CD4-positive, alpha-beta memory T cell (primary cell): ENCODE measurements around the gene TUBA8. TPM values are rescaled to one million over a fixed set of nuclear protein-coding genes. Genes with fewer than 3 reads are reported as not detected.
A peak's percentile ranks its signal among the peaks of the same experiment; 100 is the strongest.

ENCODE experiments used
- CTCF ChIA-PET: fragments of 350-600 bp; sonication (Branson Sonifier 250); formaldehyde crosslinking; loops from one replicate; lab custom pipeline; 2021; ENCODE audit warnings: inconsistent platforms; ENCODE audit not compliant: partially characterized antibody; lab: Charles Lee
- POLR2A ChIA-PET: fragments of 350-600 bp; sonication (Branson Sonifier 250); formaldehyde crosslinking; loops from one replicate; lab custom pipeline; 2021; ENCODE audit not compliant: partially characterized antibody; lab: Charles Lee
- DNase-seq, 5 donors: peaks; one replicate each; pipeline versions ENCODE4 v3.0.0 to v3.0.0-alpha.2; 2020 to 2022; ENCODE audit warnings: mixed read lengths in 1 of 5
- H3K27ac ChIP-seq: one replicate; pipeline ENCODE4 v1.7.0; 2013; ENCODE audit warnings: low read depth, low read length
- H3K27me3 ChIP-seq: 2 replicates; pipeline ENCODE4 v1.7.0; 2013; ENCODE audit warnings: mild to moderate bottlenecking, low read length, moderate library complexity; ENCODE audit not compliant: insufficient read depth
- H3K36me3 ChIP-seq: 2 replicates; pipeline ENCODE4 v1.7.0; 2013; ENCODE audit warnings: mild to moderate bottlenecking, low read length, moderate library complexity; ENCODE audit not compliant: insufficient read depth
- H3K4me1 ChIP-seq: 2 replicates; pipeline ENCODE4 v1.7.0; 2013; ENCODE audit warnings: mild to moderate bottlenecking, low read length, moderate library complexity; ENCODE audit not compliant: insufficient read depth
- H3K4me3 ChIP-seq, 2 donors: one replicate each; pipeline ENCODE4 v1.7.0; 2013; ENCODE audit warnings: low read length in 2 of 2, mild to moderate bottlenecking in 1 of 2
- H3K9me3 ChIP-seq, 2 donors: one replicate each; pipeline ENCODE4 v1.7.0; 2013; ENCODE audit warnings: low read length in 2 of 2, control low read depth in 1 of 2; ENCODE audit not compliant: control insufficient read depth in 1 of 2
- H3K27ac Mint-ChIP-seq, 7 donors: one replicate each; pipeline ENCODE4 v1.8.0; 2020 to 2021; ENCODE audit warnings: mixed read lengths in 7 of 7, mild to moderate bottlenecking in 6 of 7, inconsistent platforms in 3 of 7, moderate library complexity in 3 of 7
- H3K27me3 Mint-ChIP-seq, 2 donors: one replicate each; pipeline ENCODE4 v1.8.0; 2020 to 2021; ENCODE audit warnings: mixed read lengths in 2 of 2
- H3K36me3 Mint-ChIP-seq, 2 donors: one replicate each; pipeline ENCODE4 v1.8.0; 2020 to 2021; ENCODE audit warnings: mixed read lengths in 2 of 2, inconsistent platforms in 1 of 2, mild to moderate bottlenecking in 1 of 2
- H3K4me1 Mint-ChIP-seq, 4 donors: one replicate each; pipeline ENCODE4 v1.8.0; 2020 to 2021; ENCODE audit warnings: mixed read lengths in 4 of 4, mild to moderate bottlenecking in 1 of 4
- H3K4me3 Mint-ChIP-seq, 8 donors: one replicate each; pipeline ENCODE4 v1.8.0; 2020 to 2021; ENCODE audit warnings: mixed read lengths in 8 of 8, mild to moderate bottlenecking in 7 of 8, moderate library complexity in 6 of 8, inconsistent platforms in 3 of 8
- H3K9me3 Mint-ChIP-seq, 8 donors: one replicate each; pipeline ENCODE4 v1.8.0; 2020 to 2021; ENCODE audit warnings: mixed read lengths in 8 of 8, mild to moderate bottlenecking in 5 of 8, inconsistent platforms in 3 of 8, moderate library complexity in 1 of 8
- intact Hi-C: fragments of 100-400 bp; cut with micrococcal nuclease; formaldehyde crosslinking; loops from one replicate; pipeline ENCODE4 v1.15.1; 2023
- polyA plus RNA-seq, 2 donors: library from polyadenylated mRNA; unstranded; fragments of 300-500 nt; fragmentation: Illumina TruSeq; gene quantifications; one replicate each; pipeline ENCODE4 v1.2.3, GENCODE V29; 2021
- total RNA-seq, 2 experiments: library from RNA; stranded (reverse); gene quantifications; one replicate each; pipeline ENCODE4 v1.2.3, GENCODE V29; 2021

TUBA8 gene
- total and polyA plus RNA-seq, 4 experiments from 2014 or later, result 0.33 to 2.7 (median 1.5) TPM

DNA sequence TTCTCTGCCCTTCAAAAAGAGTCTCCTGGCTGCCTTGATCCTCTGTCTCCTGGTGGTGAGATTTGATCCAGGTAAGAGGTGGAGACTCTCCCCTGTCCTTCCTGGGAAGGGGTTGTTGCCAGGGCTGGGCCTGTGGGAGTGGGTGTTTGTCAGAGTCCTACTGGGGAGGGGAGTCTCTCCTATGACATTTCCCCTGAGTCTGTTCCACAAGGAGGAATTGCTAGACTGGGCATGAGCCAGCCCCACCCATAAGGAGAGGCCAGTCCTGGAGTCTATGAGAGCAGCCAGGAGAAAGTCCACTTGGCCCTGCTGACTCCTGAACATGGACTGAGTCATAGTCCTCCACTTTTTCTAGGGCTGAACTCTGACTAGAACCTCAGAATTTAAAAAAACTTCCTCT is 25.4 kb upstream of the TUBA8 start:
- peaks cover 0 to 2% (median 0%) of the 10 kb centered on the region in 8 donors for H3K9me3 Mint-ChIP-seq
- Histone ChIP-seq H3K27ac (no peak overlapping the region), H3K4me1 (peaks cover 16% of the 10 kb centered on the region), H3K36me3 (peaks cover 50% of the 10 kb centered on the region), H3K9me3 (no peaks in the 10 kb centered on the region), H3K27me3 (no peaks in the 10 kb centered on the region), H3K4me3 (no peak overlapping the region)
- no peaks in the 10 kb centered on the region for H3K27me3 Mint-ChIP-seq
- ChIA-PET CTCF (no interaction called here), POLR2A (no interaction called here)
- H3K4me1 Mint-ChIP-seq, result peaks cover 15 to 51% (median 31%) of the 10 kb centered on the region in 4 donors
- no peak overlapping the region for H3K27ac Mint-ChIP-seq
- intact Hi-C loops, result no loop called here
- DNase-seq, result no peak
- H3K36me3 Mint-ChIP-seq, result peaks cover 61 to 75% of the 10 kb centered on the region in 2 donors
- no peak overlapping the region for H3K4me3 Mint-ChIP-seq

DNA sequence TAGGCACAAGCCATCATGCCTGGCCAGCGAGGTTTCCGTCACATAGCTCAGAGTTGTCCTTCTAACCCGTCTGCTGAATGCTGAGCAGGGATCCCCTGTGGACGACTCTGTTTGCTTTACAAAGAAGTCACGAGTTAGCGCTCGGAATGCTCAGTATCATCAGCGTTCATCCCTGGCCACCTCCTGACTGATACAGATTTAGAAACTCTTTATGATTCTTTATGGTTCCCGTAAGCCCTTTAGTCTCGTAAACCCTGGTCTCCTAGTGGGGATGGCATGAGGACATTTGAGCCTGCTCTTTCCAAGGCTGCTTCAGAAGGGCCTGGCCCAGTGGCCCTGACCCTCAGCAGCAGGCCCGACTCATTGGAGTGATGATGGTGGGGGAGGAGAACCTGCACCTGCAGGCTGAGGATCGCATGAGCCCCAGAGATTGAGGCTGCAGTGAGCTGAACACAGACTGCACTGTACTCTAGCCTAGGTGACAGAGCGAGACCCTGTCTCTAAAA is 23.2 kb upstream of the TUBA8 start:
- Mint-ChIP-seq H3K9me3 (no peaks in the 10 kb centered on the region), H3K27ac (no peak overlapping the region), H3K4me3 (no peak overlapping the region), H3K27me3 (no peaks in the 10 kb centered on the region), H3K4me1 (peaks cover 11 to 51% (median 29%) of the 10 kb centered on the region in 4 donors), H3K36me3 (peaks cover 50 to 70% of the 10 kb centered on the region in 2 donors)
- intact Hi-C loops, result no loop called here
- CTCF ChIA-PET, result interaction anchor here (2.3 kb wide), 1 partner anchor 11 kb away, joined by 6 read pairs; no protein-coding TSS in a partner anchor
- no peak overlapping the region for H3K27ac ChIP-seq
- POLR2A ChIA-PET, result interaction anchor here (3.2 kb wide), 1 partner anchor 9 kb away, joined by 20 read pairs; the partner anchor contains the start of gene PEX26
- peaks cover 35% of the 10 kb centered on the region for H3K36me3 ChIP-seq
- H3K27me3 ChIP-seq, result no peaks in the 10 kb centered on the region
- peaks cover 21% of the 10 kb centered on the region for H3K4me1 ChIP-seq
- H3K9me3 ChIP-seq, result no peaks in the 10 kb centered on the region
- DNase-seq, result no peak
- no peak overlapping the region for H3K4me3 ChIP-seq

DNA sequence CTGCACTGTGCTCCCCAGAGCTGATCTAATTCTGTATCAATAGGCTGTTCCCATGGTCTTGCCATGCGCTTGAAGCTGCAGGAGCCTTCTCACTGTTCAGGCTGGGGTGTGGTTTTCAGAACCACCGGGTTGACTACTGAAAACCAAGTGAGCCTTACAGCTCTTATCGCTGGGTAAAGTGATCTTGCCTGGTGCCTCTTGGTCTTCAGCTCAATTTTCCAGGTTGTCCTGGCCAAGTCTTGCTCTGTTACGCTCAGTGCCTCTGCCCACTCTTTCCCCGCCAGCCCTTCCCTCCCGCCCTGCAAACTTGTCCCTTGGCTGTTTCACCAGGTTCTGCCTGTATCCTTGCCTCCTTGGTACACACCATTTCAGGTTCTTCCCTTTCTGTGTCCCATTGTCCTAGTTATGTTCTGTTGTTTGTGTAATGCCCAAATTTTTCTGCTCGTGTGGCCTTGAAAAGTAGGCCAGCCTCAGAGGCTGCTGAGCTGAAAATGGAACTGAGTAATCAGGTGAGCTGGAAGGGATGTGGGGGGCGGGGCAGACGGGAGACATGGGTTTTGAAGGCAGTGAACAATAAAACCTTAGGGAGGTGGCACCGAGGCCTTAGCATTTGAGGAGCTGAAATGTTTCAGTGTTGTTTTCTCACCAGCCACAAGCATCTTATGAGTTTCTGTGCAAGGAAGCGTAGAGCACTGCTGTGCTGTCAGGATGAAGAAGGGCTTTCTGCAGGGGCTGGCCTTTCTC is 21.6 kb upstream of the TUBA8 start:
- Mint-ChIP-seq H3K9me3 (no peaks in the 10 kb centered on the region), H3K27ac (peak overlapping the region; percentile 32 to 97 (median 53)), H3K4me1 (peaks cover 9 to 43% (median 23%) of the 10 kb centered on the region in 4 donors), H3K4me3 (peak overlapping the region in 4 of 8 donors; percentile 35 to 63 (median 54)), H3K27me3 (no peaks in the 10 kb centered on the region), H3K36me3 (peaks cover 40 to 54% of the 10 kb centered on the region in 2 donors)
- no peaks in the 10 kb centered on the region for H3K27me3 ChIP-seq
- H3K9me3 ChIP-seq, result no peaks in the 10 kb centered on the region
- peaks cover 22% of the 10 kb centered on the region for H3K36me3 ChIP-seq
- peak in 1 of 5 donors; percentile 17 for DNase-seq
- H3K27ac ChIP-seq, result no peak overlapping the region
- H3K4me1 ChIP-seq, result peaks cover 23% of the 10 kb centered on the region
- intact Hi-C loops, result no loop called here
- no peak overlapping the region for H3K4me3 ChIP-seq
- ChIA-PET POLR2A (interaction anchor here (1.1 to 3.2 kb wide), 2 partner anchors 11 to 61 kb away, joined by 5 to 20 read pairs; partner anchors contain the start of genes PEX26 and USP18), CTCF (interaction anchor here (1.8 kb wide), 1 partner anchor 11 kb away, joined by 6 read pairs; the partner anchor contains the start of gene PEX26)

DNA sequence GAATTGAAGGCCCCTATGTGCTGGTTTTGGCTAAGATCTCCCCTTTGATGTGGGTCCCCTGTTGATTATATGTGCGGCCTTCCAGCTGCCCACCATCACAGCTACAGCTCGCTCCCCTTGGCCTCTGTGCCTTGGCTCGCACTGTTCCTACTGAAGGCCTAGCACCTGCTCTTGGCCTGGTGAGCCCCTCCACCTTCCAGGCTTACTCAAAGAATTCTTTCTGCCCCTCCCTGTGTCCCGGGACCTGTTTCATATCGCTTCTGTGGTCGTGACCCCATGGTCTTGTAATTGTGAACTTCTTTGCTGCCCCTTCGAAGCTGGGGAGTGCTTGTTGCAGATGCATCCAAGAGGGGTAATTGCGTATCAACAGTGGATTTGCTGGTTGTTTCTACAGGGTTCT is 20.3 kb upstream of the TUBA8 start:
- H3K4me1 Mint-ChIP-seq, result peaks cover 9 to 43% (median 23%) of the 10 kb centered on the region in 4 donors
- peak overlapping the region in 4 of 7 donors; percentile 25 to 82 (median 78) for H3K27ac Mint-ChIP-seq
- DNase-seq, result no peak
- H3K4me3 ChIP-seq, result no peak overlapping the region
- ChIA-PET CTCF (interaction anchor here (2.2 kb wide), 1 partner anchor 12 kb away, joined by 8 read pairs; the partner anchor contains the start of gene PEX26), POLR2A (interaction anchor here (3.2 kb wide), 1 partner anchor 12 kb away, joined by 20 read pairs; the partner anchor contains the start of gene PEX26)
- H3K27me3 Mint-ChIP-seq, result no peaks in the 10 kb centered on the region
- no peaks in the 10 kb centered on the region for H3K9me3 Mint-ChIP-seq
- no peaks in the 10 kb centered on the region for H3K9me3 ChIP-seq
- peaks cover 23% of the 10 kb centered on the region for H3K4me1 ChIP-seq
- no peaks in the 10 kb centered on the region for H3K27me3 ChIP-seq
- H3K4me3 Mint-ChIP-seq, result no peak overlapping the region
- H3K27ac ChIP-seq, result no peak overlapping the region
- peaks cover 15% of the 10 kb centered on the region for H3K36me3 ChIP-seq
- intact Hi-C loops, result no loop called here
- H3K36me3 Mint-ChIP-seq, result peaks cover 37 to 56% of the 10 kb centered on the region in 2 donors

DNA sequence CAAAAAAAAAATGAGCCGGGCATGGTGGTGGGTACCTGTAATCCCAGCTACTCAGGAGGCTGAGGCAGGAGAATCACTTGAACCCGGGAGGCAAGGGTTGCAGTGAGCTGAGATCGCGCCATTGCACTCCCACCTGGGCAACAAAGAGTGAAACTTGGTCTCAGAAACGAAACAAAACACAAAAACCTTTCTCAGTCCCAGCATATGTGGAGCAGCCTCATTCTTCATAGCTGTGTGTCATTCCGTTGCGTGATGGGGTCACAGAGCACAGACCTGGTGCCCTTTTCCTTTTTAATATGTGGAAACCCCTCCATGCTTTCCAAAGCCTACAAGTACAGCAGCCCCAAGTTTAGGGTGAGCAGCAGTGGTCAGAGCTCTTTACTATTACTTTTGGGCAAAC is 19.1 kb upstream of the TUBA8 start:
- Mint-ChIP-seq H3K4me3 (peak overlapping the region; percentile 89 to 100 (median 94)), H3K4me1 (peaks cover 9 to 37% (median 23%) of the 10 kb centered on the region in 4 donors), H3K27ac (peak overlapping the region; percentile 97 to 100 (median 99)), H3K9me3 (no peaks in the 10 kb centered on the region), H3K27me3 (no peaks in the 10 kb centered on the region), H3K36me3 (peaks cover 36 to 52% of the 10 kb centered on the region in 2 donors)
- no peaks in the 10 kb centered on the region for H3K27me3 ChIP-seq
- ChIA-PET CTCF (interaction anchor here (0.8 to 2.2 kb wide), 5 partner anchors 13 to 261 kb away, joined by 3 to 8 read pairs (median 5); partner anchors contain the start of genes PEX26 and USP18), POLR2A (interaction anchor here (0.9 to 2.2 kb wide), 5 partner anchors 9 to 91 kb away, joined by 3 to 37 read pairs (median 3); partner anchors contain the start of gene PEX26)
- intact Hi-C loops, result no loop called here
- H3K9me3 ChIP-seq, result no peaks in the 10 kb centered on the region
- H3K4me1 ChIP-seq, result peaks cover 23% of the 10 kb centered on the region
- peak overlapping the region; percentile 76 for H3K27ac ChIP-seq
- H3K36me3 ChIP-seq, result peaks cover 14% of the 10 kb centered on the region
- peak overlapping the region in 1 of 2 donors; percentile 58 for H3K4me3 ChIP-seq
- DNase-seq, result no peak

DNA sequence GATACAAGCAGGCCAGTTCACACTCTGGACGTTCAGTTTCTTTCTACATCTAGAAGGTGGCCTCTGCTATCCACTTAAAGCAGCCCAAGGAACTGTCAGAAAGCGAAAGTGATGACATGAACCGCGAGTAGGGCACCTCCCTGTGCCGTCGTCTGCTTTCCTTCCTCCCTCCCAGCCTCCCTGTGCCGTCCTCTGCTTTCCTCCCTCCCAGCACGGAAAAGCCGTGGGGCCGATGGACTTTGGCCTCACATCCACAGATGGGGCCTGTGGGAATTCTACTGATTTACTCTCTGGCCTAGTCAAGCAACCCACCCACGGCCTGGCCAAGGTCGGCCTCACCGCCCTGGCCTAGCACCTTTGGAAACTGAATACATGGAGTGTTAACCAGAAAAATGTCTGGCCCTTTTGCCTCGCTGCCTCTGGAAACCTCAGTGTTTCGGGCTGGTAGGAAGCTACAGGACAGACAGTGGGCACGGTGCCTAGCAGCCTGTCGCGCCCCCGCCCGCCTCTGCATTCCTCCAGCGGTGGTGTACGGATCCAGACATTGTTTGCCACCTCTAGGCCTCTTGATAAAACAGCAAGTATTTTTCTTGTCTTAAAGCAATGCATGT is 18.6 kb upstream of the TUBA8 start:
- POLR2A ChIA-PET, result interaction anchor here (0.9 to 2.2 kb wide), 6 partner anchors 10 to 92 kb away, joined by 3 to 37 read pairs (median 4); partner anchors contain the start of gene PEX26

More for the DNA sequence above, 18.6 kb upstream of the TUBA8 start:
- no peaks in the 10 kb centered on the region for H3K9me3 Mint-ChIP-seq
- peak; percentile 44 to 59 (median 48) for DNase-seq
- peaks cover 12% of the 10 kb centered on the region for H3K36me3 ChIP-seq
- H3K9me3 ChIP-seq, result no peaks in the 10 kb centered on the region
- no peaks in the 10 kb centered on the region for H3K27me3 ChIP-seq
- peaks cover 39 to 54% of the 10 kb centered on the region in 2 donors for H3K36me3 Mint-ChIP-seq
- H3K27ac Mint-ChIP-seq, result peak overlapping the region; percentile 97 to 100 (median 99)
- intact Hi-C loops, result loop anchor here (1.0 kb wide), 1 partner anchor 15 kb away; the partner anchor contains the start of gene PEX26
- peak overlapping the region; percentile 89 to 100 (median 94) for H3K4me3 Mint-ChIP-seq
- CTCF ChIA-PET, result interaction anchor here (0.6 to 2.2 kb wide), 5 partner anchors 14 to 262 kb away, joined by 3 to 8 read pairs (median 4); partner anchors contain the start of gene PEX26
- H3K27me3 Mint-ChIP-seq, result no peaks in the 10 kb centered on the region
- H3K4me3 ChIP-seq, result peak overlapping the region in 1 of 2 donors; percentile 58
- H3K4me1 ChIP-seq, result peaks cover 23% of the 10 kb centered on the region
- peak overlapping the region; percentile 76 for H3K27ac ChIP-seq
- H3K4me1 Mint-ChIP-seq, result peaks cover 9 to 37% (median 23%) of the 10 kb centered on the region in 4 donors
